T-helper 2 cell treated with Interferon-gamma antibody and Interleukin-4, amounts not matched to agents 5 μg/mL and 100 μg/mL, for 36 hours (primary cell): Measurements from ENCODE around the gene PLXNB1.

Experiments used
- DNase-seq: peaks from one replicate; pipeline ENCODE4 v3.0.0; 2021; ENCODE audit warnings: low spot score
- H3K27ac Mint-ChIP-seq: one replicate; pipeline ENCODE4 v1.8.0; 2021; ENCODE audit warnings: mild to moderate bottlenecking, mixed read lengths
- H3K27me3 Mint-ChIP-seq: one replicate; pipeline ENCODE4 v1.8.0; 2021; ENCODE audit warnings: low read depth, mixed read lengths
- H3K36me3 Mint-ChIP-seq: one replicate; pipeline ENCODE4 v1.8.0; 2021; ENCODE audit warnings: low read depth, mixed read lengths
- H3K4me1 Mint-ChIP-seq: one replicate; pipeline ENCODE4 v1.8.0; 2021; ENCODE audit warnings: low read depth, mixed read lengths
- H3K4me3 Mint-ChIP-seq: one replicate; pipeline ENCODE4 v1.8.0; 2022; ENCODE audit warnings: mild to moderate bottlenecking, moderate library complexity, mixed read lengths
- H3K9me3 Mint-ChIP-seq: one replicate; pipeline ENCODE4 v1.8.0; 2021; ENCODE audit warnings: mixed read lengths

Gene PLXNB1

GRCh38 chr3:48394391-48394790, 35.5 kb downstream of the PLXNB1 start:
- H3K4me1 Mint-ChIP-seq, result no peaks in the 10 kb centered on the region
- DNase-seq, result no peak
- no peaks in the 10 kb centered on the region for H3K9me3 Mint-ChIP-seq
- H3K27ac Mint-ChIP-seq, result no peak overlapping the region
- H3K4me3 Mint-ChIP-seq, result no peak overlapping the region
- peaks cover 18% of the 10 kb centered on the region for H3K27me3 Mint-ChIP-seq
- H3K36me3 Mint-ChIP-seq, result no peaks in the 10 kb centered on the region

- Mint-ChIP-seq H3K4me1 (no peaks in the 10 kb centered on the region), H3K4me3 (no peak overlapping the region), H3K27ac (no peak overlapping the region), H3K36me3 (no peaks in the 10 kb centered on the region), H3K27me3 (peaks cover 57% of the 10 kb centered on the region), H3K9me3 (no peaks in the 10 kb centered on the region)
- DNase-seq, result no peak
Measured at GRCh38 chr3:48388966-48389365, 40.9 kb downstream of the PLXNB1 start.

- DNase-seq, result no peak
- Mint-ChIP-seq H3K27ac (no peak overlapping the region), H3K4me1 (peaks cover 3% of the 10 kb centered on the region), H3K4me3 (no peak overlapping the region), H3K27me3 (peaks cover 64% of the 10 kb centered on the region), H3K36me3 (no peaks in the 10 kb centered on the region), H3K9me3 (no peaks in the 10 kb centered on the region)
Measured at GRCh38 chr3:48387634-48388033, 42.3 kb downstream of the PLXNB1 start.

GRCh38 chr3:48372862-48373435, 56.9 kb downstream of the PLXNB1 start:
- Mint-ChIP-seq H3K27ac (no peak overlapping the region), H3K4me3 (no peak overlapping the region), H3K27me3 (peaks cover 9% of the 10 kb centered on the region), H3K9me3 (no peaks in the 10 kb centered on the region), H3K4me1 (no peaks in the 10 kb centered on the region), H3K36me3 (no peaks in the 10 kb centered on the region)
- DNase-seq, result no peak

GRCh38 chr3:48372377-48372770, 57.5 kb downstream of the PLXNB1 start:
- no peak for DNase-seq
- Mint-ChIP-seq H3K9me3 (no peaks in the 10 kb centered on the region), H3K36me3 (no peaks in the 10 kb centered on the region), H3K4me3 (no peak overlapping the region), H3K27me3 (peaks cover 5% of the 10 kb centered on the region), H3K4me1 (no peaks in the 10 kb centered on the region), H3K27ac (no peak overlapping the region)

- Mint-ChIP-seq H3K4me3 (no peak within 1 kb of the TSS), H3K4me1 (no peaks in the 10 kb centered on the region), H3K27ac (no peak within 1 kb of the TSS), H3K27me3 (peaks cover 3% of the 10 kb centered on the region), H3K9me3 (no peaks in the 10 kb centered on the region), H3K36me3 (no peaks in the 10 kb centered on the region)
- no peak for DNase-seq
Measured at GRCh38 chr3:48371651-48372376, 58.1 kb downstream of the PLXNB1 start, which contains the start of gene FBXW12. FBXW12 (plus strand) TSS chr3:48372219; CDS start chr3:48372768, 549 bp downstream.

GRCh38 chr3:48370333-48370713, 59.6 kb downstream of the PLXNB1 start:
- Mint-ChIP-seq H3K27ac (no peak overlapping the region), H3K27me3 (peaks cover 6% of the 10 kb centered on the region), H3K4me3 (no peak overlapping the region), H3K9me3 (peaks cover 8% of the 10 kb centered on the region), H3K4me1 (no peaks in the 10 kb centered on the region), H3K36me3 (no peaks in the 10 kb centered on the region)
- no peak for DNase-seq

GRCh38 chr3:48369693-48370332, 60.1 kb downstream of the PLXNB1 start:
- Mint-ChIP-seq H3K4me1 (peaks cover 2% of the 10 kb centered on the region), H3K4me3 (no peak overlapping the region), H3K9me3 (peaks cover 13% of the 10 kb centered on the region), H3K36me3 (no peaks in the 10 kb centered on the region), H3K27ac (no peak overlapping the region), H3K27me3 (peaks cover 9% of the 10 kb centered on the region)
- no peak for DNase-seq

GRCh38 chr3:48367201-48367600, 62.7 kb downstream of the PLXNB1 start:
- Mint-ChIP-seq H3K27me3 (peaks cover 11% of the 10 kb centered on the region), H3K36me3 (no peaks in the 10 kb centered on the region), H3K27ac (no peak overlapping the region), H3K4me1 (peaks cover 3% of the 10 kb centered on the region), H3K4me3 (no peak overlapping the region), H3K9me3 (peaks cover 28% of the 10 kb centered on the region)
- no peak for DNase-seq

- DNase-seq, result no peak
- peaks cover 20% of the 10 kb centered on the region for H3K27me3 Mint-ChIP-seq
- no peak overlapping the region for H3K4me3 Mint-ChIP-seq
- peaks cover 3% of the 10 kb centered on the region for H3K4me1 Mint-ChIP-seq
- H3K9me3 Mint-ChIP-seq, result peaks cover 32% of the 10 kb centered on the region
- no peaks in the 10 kb centered on the region for H3K36me3 Mint-ChIP-seq
- H3K27ac Mint-ChIP-seq, result no peak overlapping the region
Measured at GRCh38 chr3:48364840-48365239, 65.0 kb downstream of the PLXNB1 start.

GRCh38 chr3:48361928-48362327, 68.0 kb downstream of the PLXNB1 start:
- Mint-ChIP-seq H3K36me3 (no peaks in the 10 kb centered on the region), H3K27me3 (peaks cover 30% of the 10 kb centered on the region), H3K4me1 (peaks cover 3% of the 10 kb centered on the region), H3K9me3 (peaks cover 32% of the 10 kb centered on the region), H3K27ac (no peak overlapping the region), H3K4me3 (no peak overlapping the region)
- no peak for DNase-seq

GRCh38 chr3:48356419-48356818, 73.5 kb downstream of the PLXNB1 start:
- Mint-ChIP-seq H3K36me3 (no peaks in the 10 kb centered on the region), H3K9me3 (peaks cover 3% of the 10 kb centered on the region), H3K4me1 (no peaks in the 10 kb centered on the region), H3K27me3 (peaks cover 29% of the 10 kb centered on the region), H3K27ac (no peak overlapping the region), H3K4me3 (no peak overlapping the region)
- no peak for DNase-seq

- DNase-seq, result no peak
- Mint-ChIP-seq H3K27ac (no peak overlapping the region), H3K4me3 (no peak overlapping the region), H3K9me3 (peaks cover 3% of the 10 kb centered on the region), H3K4me1 (no peaks in the 10 kb centered on the region), H3K36me3 (no peaks in the 10 kb centered on the region), H3K27me3 (peaks cover 12% of the 10 kb centered on the region)
Measured at GRCh38 chr3:48353987-48354386, 75.9 kb downstream of the PLXNB1 start.
